RWPE2 (cell line): ENCODE measurements around the gene FRMD5.

ENCODE experiments used
- ATAC-seq: fragments of 200-7000 bp; cut with Tn5 transposase; 3 replicates; pipeline ENCODE4 v1.9.1; 2021; ENCODE audit warnings: low read depth
- DNase-seq: peaks from one replicate; pipeline ENCODE4 v3.0.0-alpha.2; 2020; ENCODE audit warnings: low spot score
- H3K27ac ChIP-seq: fragments of 450-650 bp; 2 replicates; pipeline ENCODE4 v1.5.1; 2017; ENCODE audit warnings: mild to moderate bottlenecking; ENCODE audit not compliant: poor library complexity, severe bottlenecking
- H3K27me3 ChIP-seq: fragments of 250-450 bp; sonication (Bioruptor Pico); 2 replicates; pipeline ENCODE4 v1.5.1; 2021; ENCODE audit warnings: mild to moderate bottlenecking, moderate library complexity; ENCODE audit not compliant: insufficient read depth, poor library complexity, severe bottlenecking
- H3K36me3 ChIP-seq: fragments of 250-450 bp; sonication (Bioruptor Pico); 2 replicates; pipeline ENCODE4 v1.5.1; 2020; ENCODE audit warnings: low read depth, mild to moderate bottlenecking, moderate library complexity
- H3K4me1 ChIP-seq: fragments of 250-450 bp; sonication (Bioruptor Pico); 2 replicates; pipeline ENCODE4 v1.5.1; 2021; ENCODE audit warnings: mild to moderate bottlenecking, moderate library complexity; ENCODE audit not compliant: insufficient read depth, poor library complexity, severe bottlenecking
- H3K4me3 ChIP-seq: fragments of 250-450 bp; sonication (Bioruptor Pico); 2 replicates; pipeline ENCODE4 v1.5.1; 2021; ENCODE audit warnings: mild to moderate bottlenecking, moderate library complexity; ENCODE audit not compliant: severe bottlenecking
- H3K9me3 ChIP-seq: fragments of 250-450 bp; sonication (Bioruptor Pico); 2 replicates; pipeline ENCODE4 v1.5.1; 2021; ENCODE audit warnings: mild to moderate bottlenecking, moderate library complexity; ENCODE audit not compliant: severe bottlenecking
- CTCF ChIP-seq: fragments of 450-650 bp; IDR thresholded peaks from one replicate; pipeline ENCODE4 v1.5.1; 2017; ENCODE audit warnings: mild to moderate bottlenecking, moderate library complexity; ENCODE audit not compliant: poor library complexity, severe bottlenecking

Gene FRMD5

GRCh38 chr15:44087578-44088465, 107.2 kb downstream of the FRMD5 start:
- ATAC-seq (peak; percentile 97), DNase-seq (no peak)
- Histone ChIP-seq H3K4me3 (no peak overlapping the region), H3K27ac (peak overlapping the region; percentile 77), H3K4me1 (peaks cover 46% of the 10 kb centered on the region), H3K9me3 (no peaks in the 10 kb centered on the region), H3K27me3 (no peaks in the 10 kb centered on the region), H3K36me3 (no peaks in the 10 kb centered on the region)
- TF ChIP-seq CTCF = no peak

- Histone ChIP-seq H3K4me1 (peaks cover 55% of the 10 kb centered on the region), H3K9me3 (no peaks in the 10 kb centered on the region), H3K27me3 (no peaks in the 10 kb centered on the region), H3K4me3 (no peak overlapping the region), H3K36me3 (no peaks in the 10 kb centered on the region), H3K27ac (peak overlapping the region; percentile 25)
- DNase-seq (no peak), ATAC-seq (no peak)
- TF ChIP-seq CTCF = no peak
Observed at GRCh38 chr15:44084770-44085169, 110.3 kb downstream of the FRMD5 start.

- Histone ChIP-seq H3K36me3 (no peaks in the 10 kb centered on the region), H3K4me3 (no peak overlapping the region), H3K27ac (peak overlapping the region; percentile 25), H3K4me1 (peaks cover 55% of the 10 kb centered on the region), H3K9me3 (no peaks in the 10 kb centered on the region), H3K27me3 (no peaks in the 10 kb centered on the region)
- ATAC-seq (no peak), DNase-seq (no peak)
- TF ChIP-seq CTCF = no peak
Observed at GRCh38 chr15:44084171-44084570, 110.9 kb downstream of the FRMD5 start.

GRCh38 chr15:44082558-44083157, 112.4 kb downstream of the FRMD5 start:
- Histone ChIP-seq H3K27me3 (no peaks in the 10 kb centered on the region), H3K27ac (peak overlapping the region; percentile 25), H3K4me1 (peaks cover 44% of the 10 kb centered on the region), H3K9me3 (no peaks in the 10 kb centered on the region), H3K36me3 (no peaks in the 10 kb centered on the region), H3K4me3 (no peak overlapping the region)
- ATAC-seq = peak; percentile 38; the same call in 2 of the 3 replicates
- TF ChIP-seq CTCF = no peak
- DNase-seq = no peak
